GM18951 (cell line): ENCODE measurements around the gene C5orf24.

ENCODE experiments used
- POLR2A ChIP-seq: IDR thresholded peaks from 4 replicates; pipeline ENCODE4 v1.6.1; 2011; ENCODE audit warnings: mild to moderate bottlenecking; ENCODE audit not compliant: insufficient read length, insufficient read depth; ENCODE audit errors: extremely low read depth
- in situ Hi-C: fragments of 300-500 bp; cut with MboI; formaldehyde crosslinking; loops from one replicate; pipeline ENCODE4 v1.12.0; 2022; ENCODE audit warnings: low sequenced_read_pairs, mixed read lengths, inconsistent platforms; ENCODE audit not compliant: unreplicated experiment

The C5orf24 gene

DNA sequence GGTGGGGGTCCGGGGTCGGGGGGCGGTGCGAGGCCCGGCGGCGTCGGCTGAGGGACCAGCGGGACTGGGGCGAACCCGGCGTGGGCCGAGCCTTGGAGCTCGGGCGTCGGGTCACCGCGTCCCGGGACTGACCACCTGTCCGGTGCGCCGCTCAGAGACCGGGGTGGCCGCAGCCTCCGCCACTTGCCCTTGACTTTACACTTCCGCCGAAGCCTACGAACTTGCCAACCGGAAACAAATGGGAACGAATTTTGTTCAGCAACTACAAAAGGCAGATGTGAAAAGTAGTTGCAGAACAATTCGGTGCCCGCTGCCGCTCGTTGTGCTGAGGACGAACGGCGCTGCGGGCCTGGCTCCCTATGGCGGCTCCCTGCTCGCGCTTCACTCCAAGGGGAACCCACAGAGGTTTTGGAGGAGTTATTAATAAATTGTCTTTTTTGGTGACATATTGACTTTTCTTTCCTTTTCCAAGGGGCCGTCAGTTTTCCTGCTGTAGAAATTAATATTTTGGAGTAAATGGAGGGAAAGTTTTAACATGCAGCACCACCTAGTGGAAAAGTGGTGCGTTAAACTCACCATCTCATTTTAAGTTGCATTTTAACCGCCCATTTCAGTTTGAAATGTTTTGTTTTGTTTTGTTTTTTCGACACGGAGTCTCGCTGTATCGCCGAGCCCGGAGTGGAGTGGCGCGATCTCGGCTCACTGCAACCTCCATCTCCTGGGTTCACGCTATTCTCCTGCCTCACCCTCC is 59.7 kb downstream of the C5orf24 start:
- TF ChIP-seq POLR2A = no peak
- in situ Hi-C loops = no loop called here

DNA sequence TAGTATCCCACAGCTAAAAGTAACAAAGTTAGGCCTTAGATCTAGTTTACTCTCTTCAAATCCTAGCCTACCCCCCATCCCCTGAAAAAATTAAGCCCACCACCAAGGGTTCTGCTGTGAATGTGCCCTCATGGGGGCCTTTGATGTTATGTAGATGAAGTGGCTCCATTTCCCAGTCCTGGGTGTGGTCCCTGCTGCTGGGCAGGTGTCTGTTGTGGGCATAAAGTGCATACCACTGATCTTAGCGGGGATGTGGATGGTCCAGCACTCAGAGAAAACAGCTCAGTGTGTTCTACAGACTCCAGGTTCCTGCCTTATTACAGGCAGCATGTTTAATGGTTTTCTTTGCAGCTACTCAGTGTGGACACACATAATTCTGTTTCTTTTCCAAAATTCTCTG is 61.0 kb downstream of the C5orf24 start:
- TF ChIP-seq POLR2A = no peak
- in situ Hi-C loops = no loop called here
